GM12878 (cell line): ENCODE data around the gene RANBP3. TPM values are rescaled to one million over a fixed set of nuclear protein-coding genes. Genes with fewer than 3 reads are reported as not detected.

Source experiments
- ATAC-seq: fragments of 200-7000 bp; cut with Tn5 transposase; 3 replicates; pipeline ENCODE4 v1.9.1; 2020; ENCODE audit warnings: mild to moderate bottlenecking, moderate library complexity
- BruUV-seq: library from RNA; stranded (reverse); fragments of 400-500 nt; replicated peaks from 2 replicates; lab custom pipeline; 2021; lab: Mats Ljungman, UMichigan
- CTCF ChIA-PET: fragments of 300-600 bp; sonication (Branson Sonifier 250); formaldehyde crosslinking; extraction: SDS; loops from one replicate; lab custom pipeline; 2021; ENCODE audit warnings: inconsistent platforms; lab: Yijun Ruan, JAX
- POLR2A ChIA-PET: fragments of 350-600 bp; formaldehyde crosslinking; extraction: SDS; loops from one replicate; lab custom pipeline; 2021; ENCODE audit warnings: inconsistent platforms; lab: Charles Lee
- RAD21 ChIA-PET: fragments of 300-600 bp; sonication (Branson Sonifier 250); formaldehyde crosslinking; loops from one replicate; lab custom pipeline; 2023; ENCODE audit warnings: antibody characterized with exemption; ENCODE audit not compliant: unreplicated experiment; lab: Charles Lee
- SMC1A ChIA-PET: fragments of 300-600 bp; sonication (Branson Sonifier 250); formaldehyde crosslinking; loops from one replicate; lab custom pipeline; 2023; ENCODE audit not compliant: unreplicated experiment, uncharacterized antibody; lab: Charles Lee
- DNase-seq: peaks from one replicate; pipeline ENCODE4 v3.0.0-alpha.2; 2011; ENCODE audit warnings: low read depth, low spot score
- FAIRE-seq: peaks from 3 replicates; lab custom pipeline; 2011; peaks lifted over from hg19 to GRCh38; lab: Jason Lieb, UNC
- H2AFZ ChIP-seq: 2 replicates; pipeline ENCODE4 v1.6.0; 2011; ENCODE audit warnings: low read depth, low read length, control low read depth; ENCODE audit not compliant: control insufficient read depth
- H3K27ac ChIP-seq: 2 replicates; pipeline ENCODE4 v1.5.1; 2011; ENCODE audit warnings: control low read depth; ENCODE audit not compliant: control insufficient read depth, insufficient read depth
- H3K27me3 ChIP-seq, 2 experiments: replicated peaks in 1 of 2; 2 replicates each; pipeline versions ENCODE4 v1.6.0 to v1.6.1; 2011; ENCODE audit warnings: low read length in 1 of 2; ENCODE audit not compliant: control insufficient read depth in 2 of 2, insufficient read depth in 2 of 2
- H3K36me3 ChIP-seq, 2 experiments: 2 replicates each; pipeline ENCODE4 v1.5.1; 2011; ENCODE audit warnings: low read length in 1 of 2; ENCODE audit not compliant: control insufficient read depth in 2 of 2, insufficient read depth in 2 of 2
- H3K4me1 ChIP-seq: 2 replicates; pipeline ENCODE4 v1.6.1; 2011; ENCODE audit warnings: mild to moderate bottlenecking, low read length, moderate library complexity, mixed read lengths; ENCODE audit not compliant: control insufficient read depth, insufficient read depth
- H3K4me2 ChIP-seq: 2 replicates; pipeline ENCODE4 v1.6.0; 2011; ENCODE audit warnings: control low read depth; ENCODE audit not compliant: control insufficient read depth, insufficient read depth
- H3K4me3 ChIP-seq: fragments of 200-600 bp; sonication (generic); 2 replicates; pipeline ENCODE4 v1.5.1; 2016
- H3K79me2 ChIP-seq: 2 replicates; pipeline ENCODE4 v1.6.0; 2011; ENCODE audit warnings: low read length; ENCODE audit not compliant: control insufficient read depth, insufficient read depth
- H3K9ac ChIP-seq: 2 replicates; pipeline ENCODE4 v1.8.0; 2011; ENCODE audit warnings: low read length, control low read depth, mixed read lengths; ENCODE audit not compliant: control insufficient read depth, insufficient read depth
- H3K9me3 ChIP-seq: replicated peaks from 3 replicates; pipeline ENCODE4 v1.5.1; 2011; ENCODE audit warnings: mild to moderate bottlenecking, low read length; ENCODE audit not compliant: control insufficient read depth, insufficient read depth
- H4K20me1 ChIP-seq: 2 replicates; pipeline ENCODE4 v1.6.0; 2011; ENCODE audit not compliant: control insufficient read depth, insufficient read depth
- BMI1 ChIP-seq: fragments of 450-650 bp; IDR thresholded peaks from 2 replicates; pipeline ENCODE4 v1.6.1; 2016; ENCODE audit warnings: mild to moderate bottlenecking, moderate library complexity, borderline replicate concordance
- EZH2 ChIP-seq: IDR thresholded peaks from 2 replicates; pipeline ENCODE4 v1.6.1; 2012; ENCODE audit warnings: low read depth, mild to moderate bottlenecking, control low read depth, inconsistent platforms, low read length, borderline replicate concordance; ENCODE audit not compliant: control insufficient read depth
- NFYB ChIP-seq: IDR thresholded peaks from 2 replicates; pipeline ENCODE4 v1.6.1; 2011; ENCODE audit warnings: low read depth, mild to moderate bottlenecking, low read length, improper control_type of control experiment, moderate library complexity; ENCODE audit not compliant: insufficient read depth
- NR2C1 ChIP-seq: fragments of 450-650 bp; IDR thresholded peaks from 2 replicates; pipeline ENCODE4 v1.6.1; 2017; ENCODE audit warnings: antibody characterized with exemption, mild to moderate bottlenecking, moderate library complexity
- RCOR1 ChIP-seq: conservative IDR thresholded peaks from 2 replicates; pipeline ENCODE4 v1.6.1; 2012; ENCODE audit warnings: low read depth, low read length, improper control_type of control experiment
- SRF ChIP-seq, 2 experiments: IDR thresholded peaks; 2 replicates each; pipeline ENCODE4 v1.6.1; 2011; ENCODE audit warnings: low read depth in 2 of 2, low read length in 2 of 2, mild to moderate bottlenecking in 1 of 2, moderate library complexity in 1 of 2
- ZZZ3 ChIP-seq: IDR thresholded peaks from 2 replicates; pipeline ENCODE4 v1.6.1; 2011; ENCODE audit warnings: low read depth; ENCODE audit not compliant: control insufficient read depth, insufficient read length
- WGBS: methylation state at CpG from one replicate; pipeline ENCODE4 v1.1.6; 2016; ENCODE audit warnings: low lambda C conversion rate; ENCODE audit not compliant: insufficient replicate concordance, insufficient coverage; ENCODE audit errors: missing lambda C conversion rate; 5-methylcytosine and 5-hydroxymethylcytosine counted together
- in situ Hi-C: fragments of 300-500 bp; cut with MboI; formaldehyde crosslinking; loops from 9 replicates; pipeline ENCODE4 v1.14.3; 2018; ENCODE audit warnings: mixed read lengths
- intact Hi-C: fragments of 100-400 bp; cut with micrococcal nuclease; formaldehyde crosslinking; loops from one replicate; pipeline ENCODE4 v1.14.2; 2022; ENCODE audit not compliant: unreplicated experiment
- polyA plus RNA-seq, 11 experiments: library from polyadenylated mRNA; depleted of rRNA in 4 of 11; unstranded in 6 of 11; stranded (reverse) in 5 of 11; fragments of >200 nt; fragmentation: Nextera tagmentation in 4 of 11; fragmentation: Illumina TruSeq in 1 of 11; extraction: Ambion mirVana in 4 of 11; extraction: Trizol in 1 of 11; gene quantifications; 1 replicate in 1 of 11; 2 replicates in 10 of 11; pipeline versions ENCODE4 v1.2.1 to v1.2.3, GENCODE V29; 2011 to 2016; ENCODE audit warnings: inconsistent platforms in 2 of 11, missing spikeins in 2 of 11, low read depth in 1 of 11
- total RNA-seq, 4 experiments: library from RNA; depleted of rRNA in 3 of 4; stranded (reverse); fragments of >200 nt in 3 of 4; fragmentation: Illumina TruSeq in 1 of 4; extraction: Trizol in 1 of 4; gene quantifications; 2 replicates each; pipeline versions ENCODE4 v1.2.1 to v1.2.3, GENCODE V29; 2013 to 2021
- TF ChIP-seq, protein P1 (sequence below): IDR thresholded peaks from 2 replicates; pipeline ENCODE4 v1.6.1; 2011; ENCODE audit warnings: low read depth, low read length, improper control_type of control experiment, borderline replicate concordance

RANBP3 gene
- total and polyA plus RNA-seq, 10 of the 15 experiments (the other 5 are each of a cell fraction or from before 2014, with no cell fraction given) = 1.1 to 81.6 (median 60.0) TPM

DNA sequence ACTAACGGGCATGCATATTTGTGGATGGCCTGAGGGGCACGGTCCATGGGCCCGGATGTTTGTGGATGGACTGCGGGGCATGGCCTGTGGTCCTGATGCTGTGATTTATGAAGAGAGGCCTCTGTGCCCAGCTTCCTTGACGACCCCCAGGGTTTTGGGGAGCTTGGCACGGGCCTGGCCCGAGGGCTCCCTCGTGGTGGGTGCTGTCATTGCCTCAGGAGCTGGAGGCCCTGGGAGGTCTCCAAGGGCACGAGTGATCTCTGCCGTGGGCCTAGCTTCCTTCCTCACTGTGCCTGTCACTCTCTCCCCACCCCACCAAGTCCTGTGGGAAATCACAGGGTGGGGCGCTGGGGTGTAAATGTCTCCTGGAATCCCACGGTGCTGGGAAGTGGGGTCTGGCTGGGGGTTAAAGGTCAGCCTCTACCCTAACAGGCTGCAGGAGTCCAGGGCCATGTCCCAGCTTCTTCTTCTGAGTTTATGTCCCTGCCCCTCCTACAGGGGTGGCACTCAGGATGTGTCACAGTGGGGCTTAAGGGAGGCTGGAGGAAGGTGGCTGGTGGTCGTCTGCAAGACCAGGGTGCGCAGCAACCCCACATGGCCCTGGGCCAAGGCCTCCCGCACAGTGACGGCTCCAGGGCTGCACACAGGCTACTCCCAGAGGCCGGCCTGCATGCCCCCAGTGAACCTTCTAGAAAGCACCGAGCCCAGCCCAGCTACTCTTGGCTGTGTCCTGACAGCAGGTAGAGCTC, 27.6 kb upstream of the RANBP3 start:
- ChIA-PET SMC1A (no interaction called here), POLR2A (no interaction called here), CTCF (interaction anchor here (0.6 to 2.0 kb wide), 4 partner anchors 13 to 18 kb away, joined by 3 to 6 read pairs (median 4); no protein-coding TSS in a partner anchor), RAD21 (no interaction called here)
- in situ Hi-C loops (no loop called here), intact Hi-C loops (no loop called here)
- Histone ChIP-seq H3K4me3 (no peak overlapping the region), H4K20me1 (no peaks in the 10 kb centered on the region), H3K4me2 (no peak overlapping the region), H3K36me3 (no peaks in the 10 kb centered on the region), H3K27ac (no peak overlapping the region), H3K79me2 (no peaks in the 10 kb centered on the region), H3K27me3 (no peaks in the 10 kb centered on the region), H3K9ac (no peak overlapping the region), H3K4me1 (no peaks in the 10 kb centered on the region), H3K9me3 (no peaks in the 10 kb centered on the region), H2AFZ (no peak overlapping the region)
- 72% methylated on average over 18 of the region's 18 CpGs for WGBS
- DNase-seq (no peak), ATAC-seq (no peak), FAIRE-seq (no peak)
- TF ChIP-seq, protein P1, sequence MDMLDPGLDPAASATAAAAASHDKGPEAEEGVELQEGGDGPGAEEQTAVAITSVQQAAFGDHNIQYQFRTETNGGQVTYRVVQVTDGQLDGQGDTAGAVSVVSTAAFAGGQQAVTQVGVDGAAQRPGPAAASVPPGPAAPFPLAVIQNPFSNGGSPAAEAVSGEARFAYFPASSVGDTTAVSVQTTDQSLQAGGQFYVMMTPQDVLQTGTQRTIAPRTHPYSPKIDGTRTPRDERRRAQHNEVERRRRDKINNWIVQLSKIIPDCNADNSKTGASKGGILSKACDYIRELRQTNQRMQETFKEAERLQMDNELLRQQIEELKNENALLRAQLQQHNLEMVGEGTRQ = no peak
- TF ChIP-seq NFYB (no peak), RCOR1 (no peak), EZH2 (no peak), BMI1 (no peak), SRF (IDR thresholded peaks at IDR 0.05; ENCODE audit: low read depth in 2 of 2, low read length in 2 of 2) (no peak), ZZZ3 (no peak), NR2C1 (no peak)
- no TSS peak for BruUV-seq
